Superior temporal gyrus (tissue), 1 donor: Measurements from ENCODE around the gene ADCY10.
"Not testable (repeated sequence)": the region's sequence is repeated elsewhere in the genome, so short reads cannot be mapped to it uniquely, and the experiment has no call there.

Source experiments
- DNase-seq: peaks from one replicate; pipeline ENCODE4 v3.0.0-alpha.2; 2016; ENCODE audit errors: extremely low spot score

The ADCY10 gene

GRCh38 chr1:167913895-167914496 lies at the start of gene ADCY10:
Gene ADCY10 (minus strand): TSS chr1:167914134. CDS start chr1:167905140, 8,994 bp downstream.
- DNase-seq, result no peak

GRCh38 chr1:167957710-167958109 lies 43.8 kb upstream of the ADCY10 start:
- DNase-seq, result no peak

- DNase-seq, result no peak
Observed at GRCh38 chr1:167955915-167956314, 42.0 kb upstream of the ADCY10 start.

- no peak for DNase-seq
Observed at GRCh38 chr1:167950569-167950968, 36.6 kb upstream of the ADCY10 start.

- no peak for DNase-seq
Observed at GRCh38 chr1:167949785-167950184, 35.9 kb upstream of the ADCY10 start.

GRCh38 chr1:167947733-167948132 lies 33.8 kb upstream of the ADCY10 start:
- no peak for DNase-seq

GRCh38 chr1:167943541-167943940 lies 29.6 kb upstream of the ADCY10 start:
- DNase-seq, result no peak

- DNase-seq, result no peak
Observed at GRCh38 chr1:167940264-167940663, 26.3 kb upstream of the ADCY10 start.

GRCh38 chr1:167938080-167938636 lies 24.2 kb upstream of the ADCY10 start:
- no peak for DNase-seq

GRCh38 chr1:167937709-167938010 lies 23.7 kb upstream of the ADCY10 start:
- DNase-seq, result no peak

GRCh38 chr1:167936930-167937708 lies 23.2 kb upstream of the ADCY10 start, which contains the start of gene MPC2:
Gene MPC2 (minus strand): TSS chr1:167937072. CDS start chr1:167935841, 1,231 bp downstream.
- peak; percentile 62 for DNase-seq

GRCh38 chr1:167936068-167936929 lies 22.4 kb upstream of the ADCY10 start, which contains the start of gene DCAF6:
Gene DCAF6 (plus strand): TSS chr1:167936683. CDS start chr1:167936912, 229 bp downstream.
- peak; percentile 99 for DNase-seq

- peak; percentile 62 for DNase-seq
Observed at GRCh38 chr1:167935216-167936067, 21.5 kb upstream of the ADCY10 start.

GRCh38 chr1:167934426-167935215 lies 20.7 kb upstream of the ADCY10 start:
- peak; percentile 57 for DNase-seq

- no peak for DNase-seq
Observed at GRCh38 chr1:167933788-167934187, 19.9 kb upstream of the ADCY10 start.

- DNase-seq, result no peak
Observed at GRCh38 chr1:167929725-167930124, 15.8 kb upstream of the ADCY10 start.

GRCh38 chr1:167928919-167929318 lies 15.0 kb upstream of the ADCY10 start:
- not testable (repeated sequence) for DNase-seq

- DNase-seq, result no peak
Observed at GRCh38 chr1:167928457-167928852, 14.5 kb upstream of the ADCY10 start.

- DNase-seq, result no peak
Observed at GRCh38 chr1:167927046-167927754, 13.3 kb upstream of the ADCY10 start.
